Fibroblast of lung (primary cell): ENCODE measurements around the gene FSTL5.

ENCODE experiments used
- EZH2 ChIP-seq: IDR thresholded peaks from 2 replicates; pipeline ENCODE4 v1.5.1; 2012; ENCODE audit warnings: low read length, control low read depth, mild to moderate bottlenecking; ENCODE audit errors: missing control alignments
- TF ChIP-seq, protein P1 (sequence below), 2 donors: IDR thresholded peaks in 1 of 2; conservative IDR thresholded peaks in 1 of 2; 1 replicate in 1 of 2; 2 replicates in 1 of 2; pipeline ENCODE4 v1.5.1; 2011 to 2012; ENCODE audit warnings: low read length in 2 of 2, control low read depth in 1 of 2, inconsistent platforms in 1 of 2, low read depth in 1 of 2, mild to moderate bottlenecking in 1 of 2

DNA sequence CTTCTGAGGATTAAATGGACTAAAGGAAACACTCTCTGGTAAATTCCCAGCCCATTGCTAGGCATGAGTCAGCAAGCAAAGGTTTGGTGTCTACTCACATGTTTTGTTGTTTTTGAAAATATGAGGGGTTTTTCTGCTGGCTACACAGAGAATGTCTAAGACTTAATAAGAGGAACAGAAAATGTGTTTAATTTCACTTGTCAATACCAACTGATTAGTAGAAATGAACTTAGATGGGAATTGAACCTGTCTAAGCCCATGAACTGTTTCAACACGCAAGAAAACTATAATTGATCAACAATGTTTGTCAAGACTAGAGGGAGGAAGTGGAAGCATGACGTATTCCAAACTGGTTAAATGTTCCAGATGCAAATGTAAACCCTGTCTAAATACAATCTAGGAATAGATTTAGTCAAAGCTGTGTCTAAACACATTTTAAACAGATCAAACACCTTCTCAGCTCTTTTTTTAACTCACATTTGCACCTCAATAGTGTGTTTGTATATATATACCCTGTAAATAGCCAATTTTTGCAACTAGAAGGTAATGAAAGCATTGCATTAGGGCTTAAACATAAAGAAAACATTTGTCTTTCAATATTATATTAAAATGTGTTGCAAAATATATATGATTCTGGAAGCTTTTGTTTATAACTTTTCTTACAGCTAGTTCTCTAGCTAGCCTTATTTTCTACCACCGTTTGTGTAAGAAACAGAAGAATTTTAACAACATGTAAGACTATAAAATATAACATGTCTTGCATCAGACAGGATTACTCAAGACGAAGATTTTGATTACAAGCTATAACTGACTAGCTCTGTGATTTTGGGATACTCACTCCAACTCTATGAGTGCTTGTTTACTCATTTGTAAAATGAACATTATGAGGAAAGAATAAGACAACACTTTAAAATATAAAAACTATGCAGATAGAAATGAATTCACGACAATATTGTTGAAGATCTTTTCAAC, 607.8 kb downstream of the FSTL5 start:
- TF ChIP-seq, protein P1, sequence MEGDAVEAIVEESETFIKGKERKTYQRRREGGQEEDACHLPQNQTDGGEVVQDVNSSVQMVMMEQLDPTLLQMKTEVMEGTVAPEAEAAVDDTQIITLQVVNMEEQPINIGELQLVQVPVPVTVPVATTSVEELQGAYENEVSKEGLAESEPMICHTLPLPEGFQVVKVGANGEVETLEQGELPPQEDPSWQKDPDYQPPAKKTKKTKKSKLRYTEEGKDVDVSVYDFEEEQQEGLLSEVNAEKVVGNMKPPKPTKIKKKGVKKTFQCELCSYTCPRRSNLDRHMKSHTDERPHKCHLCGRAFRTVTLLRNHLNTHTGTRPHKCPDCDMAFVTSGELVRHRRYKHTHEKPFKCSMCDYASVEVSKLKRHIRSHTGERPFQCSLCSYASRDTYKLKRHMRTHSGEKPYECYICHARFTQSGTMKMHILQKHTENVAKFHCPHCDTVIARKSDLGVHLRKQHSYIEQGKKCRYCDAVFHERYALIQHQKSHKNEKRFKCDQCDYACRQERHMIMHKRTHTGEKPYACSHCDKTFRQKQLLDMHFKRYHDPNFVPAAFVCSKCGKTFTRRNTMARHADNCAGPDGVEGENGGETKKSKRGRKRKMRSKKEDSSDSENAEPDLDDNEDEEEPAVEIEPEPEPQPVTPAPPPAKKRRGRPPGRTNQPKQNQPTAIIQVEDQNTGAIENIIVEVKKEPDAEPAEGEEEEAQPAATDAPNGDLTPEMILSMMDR (conservative IDR thresholded peaks at IDR 0.05 in 1 of 2, IDR thresholded peaks at IDR 0.05 in 1 of 2; ENCODE audit: low read depth in 1 of 2, low read length in 2 of 2): no peak
- TF ChIP-seq EZH2: no peak
